IMR-90 (cell line): Measurements from ENCODE around the gene ZSWIM8.

Source experiments
- CEBPB ChIP-seq: IDR thresholded peaks from 2 replicates; pipeline ENCODE4 v1.6.1; 2012; ENCODE audit warnings: low read depth, low read length, improper control_type of control experiment
- FOS ChIP-seq: fragments of 150-350 bp; IDR thresholded peaks from 2 replicates; pipeline ENCODE4 v1.6.1; 2016; ENCODE audit warnings: low read depth, low read length
- MAZ ChIP-seq: IDR thresholded peaks from 2 replicates; pipeline ENCODE4 v1.6.1; 2012; ENCODE audit warnings: low read depth, mild to moderate bottlenecking, low read length, improper control_type of control experiment, moderate library complexity, borderline replicate concordance
- POLR2A ChIP-seq: IDR thresholded peaks from 2 replicates; pipeline ENCODE4 v1.6.1; 2012; ENCODE audit warnings: mild to moderate bottlenecking, low read depth, low read length
- USF2 ChIP-seq: fragments of 150-350 bp; IDR thresholded peaks from 2 replicates; pipeline ENCODE4 v1.6.1; 2017; ENCODE audit warnings: mild to moderate bottlenecking, antibody characterized with exemption, low read length, low read depth
- TF ChIP-seq, protein P1 (sequence below): conservative IDR thresholded peaks from 2 replicates; pipeline ENCODE4 v1.5.1; 2012; ENCODE audit warnings: mild to moderate bottlenecking, low read depth, low read length, improper control_type of control experiment
- TF ChIP-seq, protein P2 (sequence below): fragments of 150-350 bp; IDR thresholded peaks from 2 replicates; pipeline ENCODE4 v1.6.1; 2016; ENCODE audit warnings: low read depth, mild to moderate bottlenecking, low read length, moderate library complexity, borderline replicate concordance

DNA sequence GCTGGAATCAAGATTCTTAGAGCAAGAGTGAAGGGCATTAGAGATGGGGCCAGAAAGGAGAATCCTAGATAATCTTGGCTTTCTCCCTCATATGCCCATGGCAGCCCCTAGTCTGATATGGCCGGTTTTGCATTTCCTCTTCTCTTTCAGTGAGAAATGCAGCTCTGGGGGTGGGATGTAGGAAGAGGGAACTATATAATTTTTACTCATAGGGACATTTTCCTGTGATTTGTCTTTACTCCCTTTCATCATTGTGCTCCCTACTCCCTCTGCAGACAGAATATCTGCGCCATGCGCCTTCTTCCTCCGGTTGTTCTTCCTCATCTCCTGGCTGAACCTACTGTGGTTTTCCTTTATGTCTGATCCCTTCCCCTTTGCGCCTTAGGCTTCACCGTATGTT is 20.3 kb upstream of the ZSWIM8 start:
- TF ChIP-seq, protein P1, sequence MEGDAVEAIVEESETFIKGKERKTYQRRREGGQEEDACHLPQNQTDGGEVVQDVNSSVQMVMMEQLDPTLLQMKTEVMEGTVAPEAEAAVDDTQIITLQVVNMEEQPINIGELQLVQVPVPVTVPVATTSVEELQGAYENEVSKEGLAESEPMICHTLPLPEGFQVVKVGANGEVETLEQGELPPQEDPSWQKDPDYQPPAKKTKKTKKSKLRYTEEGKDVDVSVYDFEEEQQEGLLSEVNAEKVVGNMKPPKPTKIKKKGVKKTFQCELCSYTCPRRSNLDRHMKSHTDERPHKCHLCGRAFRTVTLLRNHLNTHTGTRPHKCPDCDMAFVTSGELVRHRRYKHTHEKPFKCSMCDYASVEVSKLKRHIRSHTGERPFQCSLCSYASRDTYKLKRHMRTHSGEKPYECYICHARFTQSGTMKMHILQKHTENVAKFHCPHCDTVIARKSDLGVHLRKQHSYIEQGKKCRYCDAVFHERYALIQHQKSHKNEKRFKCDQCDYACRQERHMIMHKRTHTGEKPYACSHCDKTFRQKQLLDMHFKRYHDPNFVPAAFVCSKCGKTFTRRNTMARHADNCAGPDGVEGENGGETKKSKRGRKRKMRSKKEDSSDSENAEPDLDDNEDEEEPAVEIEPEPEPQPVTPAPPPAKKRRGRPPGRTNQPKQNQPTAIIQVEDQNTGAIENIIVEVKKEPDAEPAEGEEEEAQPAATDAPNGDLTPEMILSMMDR: no peak
- TF ChIP-seq POLR2A (no peak), FOS (no peak), CEBPB (no peak), MAZ (no peak), USF2 (no peak)
- TF ChIP-seq, protein P2, sequence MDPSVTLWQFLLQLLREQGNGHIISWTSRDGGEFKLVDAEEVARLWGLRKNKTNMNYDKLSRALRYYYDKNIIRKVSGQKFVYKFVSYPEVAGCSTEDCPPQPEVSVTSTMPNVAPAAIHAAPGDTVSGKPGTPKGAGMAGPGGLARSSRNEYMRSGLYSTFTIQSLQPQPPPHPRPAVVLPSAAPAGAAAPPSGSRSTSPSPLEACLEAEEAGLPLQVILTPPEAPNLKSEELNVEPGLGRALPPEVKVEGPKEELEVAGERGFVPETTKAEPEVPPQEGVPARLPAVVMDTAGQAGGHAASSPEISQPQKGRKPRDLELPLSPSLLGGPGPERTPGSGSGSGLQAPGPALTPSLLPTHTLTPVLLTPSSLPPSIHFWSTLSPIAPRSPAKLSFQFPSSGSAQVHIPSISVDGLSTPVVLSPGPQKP: no peak
